ENCODE results near the gene FAM3A.

- TF ChIP-seq, protein P1, sequence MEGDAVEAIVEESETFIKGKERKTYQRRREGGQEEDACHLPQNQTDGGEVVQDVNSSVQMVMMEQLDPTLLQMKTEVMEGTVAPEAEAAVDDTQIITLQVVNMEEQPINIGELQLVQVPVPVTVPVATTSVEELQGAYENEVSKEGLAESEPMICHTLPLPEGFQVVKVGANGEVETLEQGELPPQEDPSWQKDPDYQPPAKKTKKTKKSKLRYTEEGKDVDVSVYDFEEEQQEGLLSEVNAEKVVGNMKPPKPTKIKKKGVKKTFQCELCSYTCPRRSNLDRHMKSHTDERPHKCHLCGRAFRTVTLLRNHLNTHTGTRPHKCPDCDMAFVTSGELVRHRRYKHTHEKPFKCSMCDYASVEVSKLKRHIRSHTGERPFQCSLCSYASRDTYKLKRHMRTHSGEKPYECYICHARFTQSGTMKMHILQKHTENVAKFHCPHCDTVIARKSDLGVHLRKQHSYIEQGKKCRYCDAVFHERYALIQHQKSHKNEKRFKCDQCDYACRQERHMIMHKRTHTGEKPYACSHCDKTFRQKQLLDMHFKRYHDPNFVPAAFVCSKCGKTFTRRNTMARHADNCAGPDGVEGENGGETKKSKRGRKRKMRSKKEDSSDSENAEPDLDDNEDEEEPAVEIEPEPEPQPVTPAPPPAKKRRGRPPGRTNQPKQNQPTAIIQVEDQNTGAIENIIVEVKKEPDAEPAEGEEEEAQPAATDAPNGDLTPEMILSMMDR (IDR thresholded peaks at IDR 0.05), result no peak
- no peak for TF ChIP-seq EZH2 (IDR thresholded peaks at IDR 0.05)
- TF ChIP-seq EZH2phosphoT487 (IDR thresholded peaks at IDR 0.05), result no peak
Measured at GRCh38 chrX:154464806-154465365, 51.1 kb downstream of the FAM3A start.

Data from neural progenitor cell (in vitro differentiated cells).